ENCODE data around the gene GRHL3. TPM values are rescaled to one million over a fixed set of nuclear protein-coding genes. Genes with fewer than 3 reads are reported as not detected.
A peak's percentile ranks its signal among the peaks of the same experiment; 100 is the strongest.

The GRHL3 gene
- total RNA-seq, 2 donors from 2014 or later, result 8.1 to 8.4 TPM

DNA sequence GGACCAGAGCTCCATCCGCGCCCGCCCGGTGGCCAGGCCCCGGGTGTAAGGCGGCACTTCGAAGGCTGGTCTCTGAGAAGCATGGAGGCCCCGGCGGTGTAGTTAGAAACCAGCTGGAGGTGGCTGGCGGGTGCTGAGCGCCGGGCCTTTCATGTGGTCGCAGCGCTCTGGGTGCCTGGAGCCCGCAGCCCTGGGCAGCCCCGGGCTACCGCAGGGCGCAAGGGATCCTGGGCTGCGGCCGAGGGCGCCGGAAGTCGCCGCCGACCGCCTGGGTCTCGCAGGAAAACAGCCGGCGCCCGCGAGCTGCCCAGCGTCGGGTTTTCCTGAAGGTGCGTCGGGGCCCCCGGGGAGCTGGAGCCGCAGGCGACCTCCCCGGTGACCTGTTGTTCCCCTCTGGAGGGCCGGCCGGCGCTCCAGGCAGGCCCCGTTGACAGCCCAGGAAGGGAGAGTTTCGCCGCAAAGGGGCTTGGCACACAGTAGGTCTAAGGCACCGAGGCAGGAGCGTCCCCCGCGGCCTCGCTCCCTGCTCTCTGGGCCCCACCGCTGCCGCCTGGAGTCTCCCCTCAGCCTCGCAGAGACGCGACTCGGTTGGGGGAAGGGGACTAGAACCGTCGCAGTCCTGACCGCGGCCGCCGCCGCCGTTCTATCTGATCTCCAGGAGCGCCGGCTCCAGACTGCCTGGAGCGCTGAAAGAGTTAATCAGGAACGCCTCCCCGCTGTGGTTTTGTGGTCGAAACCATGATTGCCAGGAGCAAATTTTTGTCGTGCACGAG, 2.7 kb downstream of the GRHL3 start:
- DNase-seq (ENCODE audit: low spot score), result peak; percentile 50
- TF ChIP-seq POLR2AphosphoS5 (IDR thresholded peaks at IDR 0.05) (peak; percentile 67), POLR2A (IDR thresholded peaks at IDR 0.05) (no peak)
- Histone ChIP-seq H3K4me1 (replicated peaks) (peaks cover 5% of the 10 kb centered on the region), H3K27ac (peak overlapping the region; percentile 77 to 78), H3K9me3 (no peaks in the 10 kb centered on the region), H3K27me3 (replicated peaks; ENCODE audit: insufficient read depth) (no peaks in the 10 kb centered on the region), H3K36me3 (no peaks in the 10 kb centered on the region), H3K4me3 (peak overlapping the region; percentile 27 to 42)
- intact Hi-C loops (cut with DNase I), result no loop called here
- WGBS, result 12% methylated on average over 64 of the region's 72 CpGs

DNA sequence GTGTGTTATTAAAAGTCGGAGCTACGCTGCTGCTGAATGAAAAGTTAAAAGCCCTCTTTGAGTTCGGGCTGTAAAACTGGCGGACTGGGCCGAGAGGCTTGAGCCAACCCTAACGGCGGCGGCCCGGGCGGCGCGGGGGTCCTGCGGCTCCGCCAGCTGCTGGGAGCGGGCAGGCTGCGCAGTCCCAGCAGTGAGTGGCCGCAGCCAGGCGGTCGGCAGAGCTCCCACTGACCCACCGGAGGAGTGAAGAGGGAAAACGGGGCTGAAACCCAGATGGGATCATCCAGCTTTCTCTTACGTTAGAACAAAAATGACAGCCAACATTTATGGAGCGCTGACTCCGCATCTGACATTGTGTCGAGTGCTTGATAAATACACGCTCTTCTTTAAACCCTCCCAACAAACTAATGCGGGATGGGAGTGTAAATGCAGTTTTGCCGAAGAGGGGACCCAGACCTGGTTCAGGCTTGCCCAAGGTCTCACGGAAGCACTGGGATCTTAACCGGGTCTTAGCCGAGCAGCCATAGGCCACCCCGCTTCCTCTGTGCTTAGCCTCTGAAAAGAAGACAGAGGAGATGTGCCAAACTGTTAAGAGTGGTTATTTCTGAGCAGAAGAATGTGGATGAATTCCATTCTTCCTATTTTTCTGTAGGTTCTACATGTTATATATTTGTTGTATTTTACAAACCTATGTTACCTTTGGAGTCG, 3.5 kb downstream of the GRHL3 start:
- intact Hi-C loops (cut with DNase I), result no loop called here
- TF ChIP-seq POLR2AphosphoS5 (IDR thresholded peaks at IDR 0.05), result no peak
- TF ChIP-seq, protein P1, sequence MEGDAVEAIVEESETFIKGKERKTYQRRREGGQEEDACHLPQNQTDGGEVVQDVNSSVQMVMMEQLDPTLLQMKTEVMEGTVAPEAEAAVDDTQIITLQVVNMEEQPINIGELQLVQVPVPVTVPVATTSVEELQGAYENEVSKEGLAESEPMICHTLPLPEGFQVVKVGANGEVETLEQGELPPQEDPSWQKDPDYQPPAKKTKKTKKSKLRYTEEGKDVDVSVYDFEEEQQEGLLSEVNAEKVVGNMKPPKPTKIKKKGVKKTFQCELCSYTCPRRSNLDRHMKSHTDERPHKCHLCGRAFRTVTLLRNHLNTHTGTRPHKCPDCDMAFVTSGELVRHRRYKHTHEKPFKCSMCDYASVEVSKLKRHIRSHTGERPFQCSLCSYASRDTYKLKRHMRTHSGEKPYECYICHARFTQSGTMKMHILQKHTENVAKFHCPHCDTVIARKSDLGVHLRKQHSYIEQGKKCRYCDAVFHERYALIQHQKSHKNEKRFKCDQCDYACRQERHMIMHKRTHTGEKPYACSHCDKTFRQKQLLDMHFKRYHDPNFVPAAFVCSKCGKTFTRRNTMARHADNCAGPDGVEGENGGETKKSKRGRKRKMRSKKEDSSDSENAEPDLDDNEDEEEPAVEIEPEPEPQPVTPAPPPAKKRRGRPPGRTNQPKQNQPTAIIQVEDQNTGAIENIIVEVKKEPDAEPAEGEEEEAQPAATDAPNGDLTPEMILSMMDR (IDR thresholded peaks at IDR 0.05), result no peak
- no peak for DNase-seq (ENCODE audit: low spot score)
- 14% methylated on average over 33 of the region's 33 CpGs for WGBS
- H3K4me3 ChIP-seq, result peak overlapping the region; percentile 27 to 42
- peak overlapping the region; percentile 77 to 78 for H3K27ac ChIP-seq
- H3K27me3 ChIP-seq (replicated peaks; ENCODE audit: insufficient read depth), result no peaks in the 10 kb centered on the region
- H3K4me1 ChIP-seq (replicated peaks), result peaks cover 5% of the 10 kb centered on the region
- no peaks in the 10 kb centered on the region for H3K36me3 ChIP-seq
- H3K9me3 ChIP-seq, result no peaks in the 10 kb centered on the region

DNA sequence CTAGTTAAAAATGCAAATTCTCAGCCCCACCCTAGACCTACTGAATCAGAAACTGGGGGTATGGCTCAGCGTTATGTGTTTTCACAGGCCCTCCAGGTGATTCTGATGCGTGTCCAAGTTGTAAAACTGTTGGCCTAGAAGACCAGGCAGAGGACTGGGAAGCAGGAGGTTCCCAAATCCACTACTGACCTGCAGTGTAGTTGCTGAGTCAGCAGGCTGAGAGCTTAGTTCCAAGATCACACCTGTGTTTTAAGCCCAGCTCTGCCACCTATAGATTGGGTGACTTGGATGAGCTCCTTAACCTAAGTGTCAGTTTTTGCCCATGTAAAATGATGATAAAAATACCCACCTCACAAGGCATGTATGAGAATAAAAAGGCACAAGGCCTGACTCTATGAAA, 4.1 kb downstream of the GRHL3 start:
- intact Hi-C loops (cut with DNase I), result no loop called here
- TF ChIP-seq, protein P1 (IDR thresholded peaks at IDR 0.05), result no peak
- TF ChIP-seq POLR2A (IDR thresholded peaks at IDR 0.05) (no peak), POLR2AphosphoS5 (IDR thresholded peaks at IDR 0.05) (no peak)
- Histone ChIP-seq H3K36me3 (no peaks in the 10 kb centered on the region), H3K27ac (no peak overlapping the region), H3K9me3 (no peaks in the 10 kb centered on the region), H3K27me3 (replicated peaks; ENCODE audit: insufficient read depth) (no peaks in the 10 kb centered on the region), H3K4me3 (no peak overlapping the region), H3K4me1 (replicated peaks) (peaks cover 5% of the 10 kb centered on the region)
- no peak for DNase-seq (ENCODE audit: low spot score)
- 43% methylated on average over 2 of the region's 2 CpGs for WGBS

DNA sequence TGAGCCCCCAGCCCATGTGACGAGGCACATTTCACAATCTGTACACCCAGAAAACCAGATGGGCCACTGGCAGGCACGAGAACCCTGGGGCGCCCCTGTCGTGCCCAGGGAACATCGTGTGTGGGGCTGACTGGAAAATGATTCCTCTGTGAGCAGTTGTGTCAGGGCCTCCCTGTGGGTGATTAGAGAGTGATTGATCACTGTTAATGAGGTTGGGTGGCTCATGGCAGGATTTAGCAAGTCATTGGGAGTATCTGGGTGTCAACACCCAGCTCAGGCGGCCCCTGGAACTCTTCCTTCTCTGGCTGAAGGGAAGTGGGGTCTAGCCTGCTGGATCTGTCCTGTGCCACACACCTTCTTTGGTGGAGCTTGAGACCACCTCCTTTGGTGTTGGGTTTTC, 5.7 kb downstream of the GRHL3 start:
- no peak for TF ChIP-seq POLR2AphosphoS5 (IDR thresholded peaks at IDR 0.05)
- TF ChIP-seq, protein P1 (IDR thresholded peaks at IDR 0.05), result no peak
- no peak for TF ChIP-seq POLR2A (IDR thresholded peaks at IDR 0.05)
- Histone ChIP-seq H3K27ac (no peak overlapping the region), H3K27me3 (replicated peaks; ENCODE audit: insufficient read depth) (no peaks in the 10 kb centered on the region), H3K4me3 (no peak overlapping the region), H3K4me1 (replicated peaks) (peaks cover 5% of the 10 kb centered on the region), H3K9me3 (no peaks in the 10 kb centered on the region), H3K36me3 (no peaks in the 10 kb centered on the region)
- intact Hi-C loops (cut with DNase I), result no loop called here
- WGBS, result 83% methylated on average over 6 of the region's 6 CpGs
- no peak for DNase-seq (ENCODE audit: low spot score)

DNA sequence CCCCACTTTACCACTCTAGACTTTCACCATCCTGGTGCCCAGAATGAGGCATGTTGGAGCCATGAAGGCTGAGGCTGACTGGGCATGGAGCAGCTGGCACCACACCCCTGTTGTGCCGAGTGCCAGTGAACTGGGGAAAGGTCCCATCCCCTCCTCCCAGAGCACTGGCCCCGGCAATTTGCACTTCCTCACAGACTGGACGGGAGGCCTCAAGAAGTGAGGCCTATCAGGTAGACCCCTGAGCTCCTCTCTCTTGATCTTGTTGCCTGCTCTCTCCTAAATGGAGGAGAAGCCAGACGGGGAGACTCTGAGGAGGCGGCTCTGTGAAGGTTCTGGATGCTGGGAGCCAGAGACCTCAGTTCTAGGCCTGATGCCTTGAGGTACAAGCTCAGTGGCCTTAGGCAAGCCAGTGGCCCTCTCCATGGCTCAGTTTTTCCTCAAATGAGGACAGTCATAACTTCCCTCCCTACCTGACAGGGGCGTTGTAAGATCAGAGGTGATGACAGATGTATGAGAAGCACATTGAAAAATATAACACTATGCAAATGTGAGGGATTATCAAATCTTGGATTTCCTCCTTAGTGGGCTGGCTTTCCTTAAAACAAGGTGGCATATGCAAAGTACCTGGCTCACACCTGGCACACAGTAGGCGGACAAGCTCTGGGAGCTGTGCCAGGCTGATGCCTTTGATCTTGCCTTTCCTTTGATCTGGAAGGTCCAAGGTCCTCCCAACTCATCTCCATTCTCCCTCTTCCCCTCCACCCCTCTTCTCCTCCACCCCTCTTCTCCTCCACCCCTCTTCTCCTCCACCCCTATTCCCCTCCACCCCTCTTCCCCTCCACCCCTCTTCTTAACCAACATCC, 6.7 kb downstream of the GRHL3 start:
- intact Hi-C loops (cut with DNase I), result no loop called here
- DNase-seq (ENCODE audit: low spot score), result no peak
- 89% methylated on average over 7 of the region's 7 CpGs for WGBS
- H3K4me3 ChIP-seq, result no peak overlapping the region
- H3K27me3 ChIP-seq (replicated peaks; ENCODE audit: insufficient read depth), result no peaks in the 10 kb centered on the region
- no peaks in the 10 kb centered on the region for H3K9me3 ChIP-seq
- H3K36me3 ChIP-seq, result no peaks in the 10 kb centered on the region
- H3K4me1 ChIP-seq (replicated peaks), result peaks cover 5% of the 10 kb centered on the region
- no peak for TF ChIP-seq POLR2AphosphoS5 (IDR thresholded peaks at IDR 0.05)
- no peak for TF ChIP-seq POLR2A (IDR thresholded peaks at IDR 0.05)
- TF ChIP-seq, protein P1 (IDR thresholded peaks at IDR 0.05), result no peak
- no peak overlapping the region for H3K27ac ChIP-seq

Measured in prostate gland (tissue), 2 donors.